ENCODE results near the gene NBPF3. TPM values are rescaled to one million over a fixed set of nuclear protein-coding genes. Genes with fewer than 3 reads are reported as not detected.
A peak's percentile ranks its signal among the peaks of the same experiment; 100 is the strongest.
"Not testable (repeated sequence)": the region's sequence is repeated elsewhere in the genome, so short reads cannot be mapped to it uniquely, and the experiment has no call there.

Gene NBPF3
- total RNA-seq, 1 experiment from 2014 or later = 21.4 TPM

DNA sequence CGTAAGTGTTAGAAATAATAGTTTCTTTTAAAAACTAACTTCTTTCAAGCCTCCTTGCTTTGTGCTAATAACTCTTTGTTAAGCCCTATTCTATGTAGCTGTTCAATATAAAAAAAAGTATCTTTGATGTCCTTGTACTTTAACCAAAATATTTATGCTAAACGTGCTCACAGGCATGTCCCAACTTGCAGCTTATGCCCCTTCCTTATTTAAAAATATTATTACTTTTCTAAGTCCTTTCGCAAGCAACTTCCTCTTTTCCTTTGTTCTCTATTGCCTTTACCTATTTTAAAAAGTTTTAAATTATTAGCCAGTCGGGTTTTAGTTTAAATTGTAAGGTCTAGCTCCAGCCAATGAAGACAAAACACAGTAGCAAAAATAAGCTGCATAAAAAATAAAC is 43.4 kb upstream of the NBPF3 start (continued):
- no peak for TF ChIP-seq NR1H2 (CRISPR knock-in tag; IDR thresholded peaks at IDR 0.05)
- TF ChIP-seq SP1 (CRISPR knock-in tag; conservative IDR thresholded peaks at IDR 0.05) = no peak
- no peak for TF ChIP-seq GRHL2 (CRISPR knock-in tag; IDR thresholded peaks at IDR 0.05; ENCODE audit: insufficient replicate concordance, severe bottlenecking)
- TF ChIP-seq, protein P1, sequence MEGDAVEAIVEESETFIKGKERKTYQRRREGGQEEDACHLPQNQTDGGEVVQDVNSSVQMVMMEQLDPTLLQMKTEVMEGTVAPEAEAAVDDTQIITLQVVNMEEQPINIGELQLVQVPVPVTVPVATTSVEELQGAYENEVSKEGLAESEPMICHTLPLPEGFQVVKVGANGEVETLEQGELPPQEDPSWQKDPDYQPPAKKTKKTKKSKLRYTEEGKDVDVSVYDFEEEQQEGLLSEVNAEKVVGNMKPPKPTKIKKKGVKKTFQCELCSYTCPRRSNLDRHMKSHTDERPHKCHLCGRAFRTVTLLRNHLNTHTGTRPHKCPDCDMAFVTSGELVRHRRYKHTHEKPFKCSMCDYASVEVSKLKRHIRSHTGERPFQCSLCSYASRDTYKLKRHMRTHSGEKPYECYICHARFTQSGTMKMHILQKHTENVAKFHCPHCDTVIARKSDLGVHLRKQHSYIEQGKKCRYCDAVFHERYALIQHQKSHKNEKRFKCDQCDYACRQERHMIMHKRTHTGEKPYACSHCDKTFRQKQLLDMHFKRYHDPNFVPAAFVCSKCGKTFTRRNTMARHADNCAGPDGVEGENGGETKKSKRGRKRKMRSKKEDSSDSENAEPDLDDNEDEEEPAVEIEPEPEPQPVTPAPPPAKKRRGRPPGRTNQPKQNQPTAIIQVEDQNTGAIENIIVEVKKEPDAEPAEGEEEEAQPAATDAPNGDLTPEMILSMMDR (IDR thresholded peaks at IDR 0.05) = no peak
- TF ChIP-seq EMX1 (CRISPR knock-in tag; IDR thresholded peaks at IDR 0.05) = no peak

DNA sequence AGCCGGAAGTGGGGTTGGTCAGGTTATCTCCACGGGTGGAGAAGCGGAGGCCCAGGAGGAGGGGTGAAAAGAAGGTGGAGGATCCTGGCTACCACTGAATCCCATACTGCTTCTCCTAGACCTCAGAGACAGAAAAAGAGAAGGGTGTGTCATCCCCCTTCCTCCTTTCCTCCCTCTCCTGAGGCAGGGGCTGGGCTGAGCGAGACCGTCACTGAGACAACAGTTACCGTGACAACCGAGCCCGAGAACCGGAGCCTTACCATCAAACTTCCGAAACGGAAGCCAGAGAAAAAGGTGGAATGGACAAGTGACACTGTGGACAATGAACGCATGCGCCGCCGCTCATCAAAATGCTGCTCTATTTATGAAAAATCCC is 42.1 kb upstream of the NBPF3 start:
- Mint-ChIP-seq H3K4me1 (peaks cover 19% of the 10 kb centered on the region), H3K27ac (no peak overlapping the region), H3K9me3 (no peaks in the 10 kb centered on the region), H3K4me3 (no peak overlapping the region), H3K36me3 (no peaks in the 10 kb centered on the region), H3K27me3 (ENCODE audit: low read depth) (peaks cover 7% of the 10 kb centered on the region)
- ATAC-seq = peak; percentile 93
- ChIA-PET CTCF (no interaction called here), POLR2A (no interaction called here)
- TF ChIP-seq, protein P2, sequence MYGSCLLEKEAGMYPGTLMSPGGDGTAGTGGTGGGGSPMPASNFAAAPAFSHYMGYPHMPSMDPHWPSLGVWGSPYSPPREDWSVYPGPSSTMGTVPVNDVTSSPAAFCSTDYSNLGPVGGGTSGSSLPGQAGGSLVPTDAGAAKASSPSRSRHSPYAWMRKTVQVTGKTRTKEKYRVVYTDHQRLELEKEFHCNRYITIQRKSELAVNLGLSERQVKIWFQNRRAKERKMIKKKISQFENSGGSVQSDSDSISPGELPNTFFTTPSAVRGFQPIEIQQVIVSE (CRISPR knock-in tag; IDR thresholded peaks at IDR 0.05; ENCODE audit: borderline replicate concordance) = no peak
- no peak for TF ChIP-seq ETV6 (CRISPR knock-in tag; IDR thresholded peaks at IDR 0.05)
- TF ChIP-seq SP1 (CRISPR knock-in tag; conservative IDR thresholded peaks at IDR 0.05) = no peak
- DNase-seq (ENCODE audit: low spot score) = peak; percentile 53

DNA sequence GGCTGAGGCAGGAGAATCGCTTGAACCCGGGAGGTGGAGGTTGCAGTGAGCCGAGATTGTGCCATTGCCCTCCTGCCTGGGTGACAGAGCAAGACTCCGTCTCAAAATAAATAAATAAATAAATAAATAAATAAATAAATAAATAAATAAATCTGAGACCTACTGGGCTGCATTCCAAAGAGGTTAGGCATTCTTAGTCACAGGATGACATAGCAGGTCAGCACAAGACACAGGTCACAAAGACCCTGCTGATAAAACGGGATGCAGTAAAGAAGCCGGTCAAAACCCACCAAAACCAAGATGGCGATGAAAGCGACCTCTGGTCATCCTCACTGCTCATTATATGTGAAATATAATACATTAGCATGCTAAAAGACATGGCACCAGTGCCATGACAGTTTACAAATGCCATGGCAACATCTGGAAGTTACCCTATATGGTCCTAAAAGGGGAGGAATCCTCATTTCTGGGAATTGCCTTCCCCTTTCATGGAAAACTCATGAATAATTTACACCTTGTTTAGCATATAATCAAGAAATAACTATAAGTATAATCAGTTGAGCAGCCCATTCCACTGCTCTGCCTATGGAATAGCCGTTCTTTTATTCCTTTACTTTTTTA is 38.1 kb upstream of the NBPF3 start:
- H3K9me3 Mint-ChIP-seq; ATAC-seq; DNase-seq (ENCODE audit: low spot score); H3K27ac Mint-ChIP-seq; POLR2A ChIA-PET; H3K4me3 Mint-ChIP-seq; H3K36me3 Mint-ChIP-seq; CTCF ChIA-PET; H3K4me1 Mint-ChIP-seq: not testable (repeated sequence)
- peaks cover 17% of the 10 kb centered on the region for H3K27me3 Mint-ChIP-seq (ENCODE audit: low read depth)

DNA sequence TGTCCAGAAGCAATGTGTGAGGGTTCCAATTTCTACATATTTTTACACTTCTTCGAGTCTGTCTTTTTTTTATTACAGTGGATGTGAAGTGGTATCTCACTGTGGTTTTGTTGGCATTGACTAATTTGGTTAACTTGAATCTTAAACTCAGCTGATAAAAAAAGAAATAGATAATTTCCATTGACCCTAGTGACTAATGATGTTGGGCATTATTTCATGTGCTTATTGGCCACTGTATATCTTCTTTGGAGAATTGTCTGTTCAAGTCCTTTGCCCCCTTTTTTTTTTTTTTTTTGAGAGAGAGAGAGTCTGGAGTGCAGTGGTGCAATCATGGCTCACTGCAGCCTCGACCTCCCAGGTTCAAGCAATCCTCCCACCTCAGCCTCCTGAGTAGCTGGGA is 33.3 kb upstream of the NBPF3 start:
- ATAC-seq (no peak), DNase-seq (ENCODE audit: low spot score) (no peak)
- POLR2A ChIA-PET = no interaction called here
- Mint-ChIP-seq H3K27me3 (ENCODE audit: low read depth) (peaks cover 44% of the 10 kb centered on the region), H3K4me1 (peaks cover 5% of the 10 kb centered on the region), H3K4me3 (no peak overlapping the region), H3K27ac (no peak overlapping the region), H3K36me3 (no peaks in the 10 kb centered on the region), H3K9me3 (no peaks in the 10 kb centered on the region)
- no peak for TF ChIP-seq FOXJ3 (CRISPR knock-in tag; IDR thresholded peaks at IDR 0.05; ENCODE audit: borderline replicate concordance)
- no peak for TF ChIP-seq JAZF1 (CRISPR knock-in tag; IDR thresholded peaks at IDR 0.05)
- CTCF ChIA-PET = interaction anchor here (0.7 kb wide), 1 partner anchor 36 kb away, joined by 5 read pairs; no protein-coding TSS in a partner anchor

DNA sequence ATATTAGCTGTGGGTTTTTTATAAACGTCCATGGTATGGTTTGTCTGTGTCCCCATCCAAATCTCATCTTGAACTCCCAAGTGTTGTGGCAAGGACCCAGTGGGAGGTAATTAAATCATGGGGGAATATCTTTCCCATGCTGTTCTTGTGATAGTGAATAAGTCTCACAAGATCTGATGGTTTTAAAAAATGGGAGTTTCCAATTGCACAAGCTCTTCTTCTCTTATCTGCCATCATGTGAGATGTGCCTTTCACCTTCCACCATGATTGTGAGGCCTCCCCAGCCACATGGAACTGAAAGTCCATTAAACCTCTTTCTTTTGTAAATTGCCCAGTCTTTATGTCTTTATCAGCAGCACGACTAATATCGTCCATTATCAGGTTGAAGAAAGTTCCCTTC is 30.0 kb upstream of the NBPF3 start:
- ATAC-seq; POLR2A ChIA-PET; H3K9me3 Mint-ChIP-seq; H3K27ac Mint-ChIP-seq; H3K4me3 Mint-ChIP-seq; H3K36me3 Mint-ChIP-seq; H3K4me1 Mint-ChIP-seq; DNase-seq (ENCODE audit: low spot score): not testable (repeated sequence)
- H3K27me3 Mint-ChIP-seq (ENCODE audit: low read depth) = peaks cover 73% of the 10 kb centered on the region
- CTCF ChIA-PET = interaction anchor here (1.2 to 1.5 kb wide), 2 partner anchors 39 to 81 kb away, joined by 3 read pairs; no protein-coding TSS in a partner anchor

DNA sequence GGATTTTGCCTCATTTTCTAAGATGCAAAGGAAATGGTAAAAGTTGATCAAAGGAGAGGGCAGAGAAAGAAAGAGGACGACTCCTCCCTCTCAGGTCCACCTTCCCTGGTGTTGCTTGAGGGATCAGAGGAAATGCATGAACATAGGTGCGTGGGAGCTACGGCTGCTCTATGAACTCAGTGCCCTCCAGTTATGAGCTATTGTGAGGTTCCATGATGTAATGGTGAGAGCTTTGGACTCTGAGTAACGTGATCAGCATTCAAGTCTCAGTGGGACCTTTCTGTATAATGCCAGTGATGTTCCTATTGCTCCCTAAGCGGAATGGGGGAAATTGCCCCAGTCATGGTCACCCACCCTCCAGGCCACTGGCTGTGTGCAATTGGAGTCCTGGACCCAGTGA is 25.9 kb upstream of the NBPF3 start:
- Mint-ChIP-seq H3K9me3 (no peaks in the 10 kb centered on the region), H3K27me3 (ENCODE audit: low read depth) (peaks cover 85% of the 10 kb centered on the region), H3K27ac (no peak overlapping the region), H3K36me3 (no peaks in the 10 kb centered on the region), H3K4me1 (peaks cover 9% of the 10 kb centered on the region), H3K4me3 (no peak overlapping the region)
- DNase-seq (ENCODE audit: low spot score) (no peak), ATAC-seq (no peak)
- POLR2A ChIA-PET = no interaction called here
- CTCF ChIA-PET = interaction anchor here (1.3 kb wide), 1 partner anchor 169 kb away, joined by 3 read pairs; no protein-coding TSS in a partner anchor
- TF ChIP-seq ETV6 (CRISPR knock-in tag; IDR thresholded peaks at IDR 0.05) = no peak
- TF ChIP-seq, protein P3, sequence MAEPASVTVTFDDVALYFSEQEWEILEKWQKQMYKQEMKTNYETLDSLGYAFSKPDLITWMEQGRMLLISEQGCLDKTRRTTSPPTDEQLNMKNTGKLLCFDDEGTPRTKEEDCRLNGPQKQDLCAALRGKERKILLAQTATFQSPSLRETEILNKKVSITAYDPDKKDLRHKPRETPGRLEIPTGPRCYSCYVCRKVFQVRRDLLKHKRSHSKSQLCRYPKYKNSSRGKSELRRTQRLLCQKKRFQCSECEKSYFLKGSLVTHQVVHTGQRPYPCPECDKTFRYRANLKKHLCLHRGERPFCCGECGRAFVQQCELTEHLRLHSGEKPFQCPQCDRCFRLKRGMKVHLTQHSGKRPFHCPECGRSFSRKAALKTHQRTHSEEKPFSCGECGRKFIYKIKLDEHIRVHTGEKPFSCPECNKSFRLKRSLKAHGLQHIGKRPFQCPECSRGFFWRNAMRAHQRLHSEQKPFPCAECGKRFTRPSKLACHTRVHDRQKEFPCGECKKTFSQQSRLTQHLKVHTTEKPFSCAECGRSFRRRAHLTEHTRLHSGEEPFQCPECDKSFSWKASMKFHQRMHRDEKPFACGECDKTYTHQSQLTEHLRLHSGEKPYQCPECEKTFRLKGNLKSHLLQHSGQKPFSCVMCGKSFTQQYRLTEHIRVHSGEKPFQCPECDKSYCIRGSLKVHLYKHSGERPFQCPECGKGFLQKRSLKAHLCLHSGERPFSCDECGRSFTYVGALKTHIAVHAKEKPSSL (CRISPR knock-in tag; conservative IDR thresholded peaks at IDR 0.05) = no peak
- no peak for TF ChIP-seq ELF4 (CRISPR knock-in tag; IDR thresholded peaks at IDR 0.05; ENCODE audit: low read depth)
- no peak for TF ChIP-seq EMX1 (CRISPR knock-in tag; IDR thresholded peaks at IDR 0.05)
- TF ChIP-seq, protein P4, sequence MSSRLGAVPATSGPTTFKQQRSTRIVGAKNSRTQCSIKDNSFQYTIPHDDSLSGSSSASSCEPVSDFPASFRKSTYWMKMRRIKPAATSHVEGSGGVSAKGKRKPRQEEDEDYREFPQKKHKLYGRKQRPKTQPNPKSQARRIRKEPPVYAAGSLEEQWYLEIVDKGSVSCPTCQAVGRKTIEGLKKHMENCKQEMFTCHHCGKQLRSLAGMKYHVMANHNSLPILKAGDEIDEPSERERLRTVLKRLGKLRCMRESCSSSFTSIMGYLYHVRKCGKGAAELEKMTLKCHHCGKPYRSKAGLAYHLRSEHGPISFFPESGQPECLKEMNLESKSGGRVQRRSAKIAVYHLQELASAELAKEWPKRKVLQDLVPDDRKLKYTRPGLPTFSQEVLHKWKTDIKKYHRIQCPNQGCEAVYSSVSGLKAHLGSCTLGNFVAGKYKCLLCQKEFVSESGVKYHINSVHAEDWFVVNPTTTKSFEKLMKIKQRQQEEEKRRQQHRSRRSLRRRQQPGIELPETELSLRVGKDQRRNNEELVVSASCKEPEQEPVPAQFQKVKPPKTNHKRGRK (CRISPR knock-in tag; IDR thresholded peaks at IDR 0.05; ENCODE audit: borderline replicate concordance) = no peak

DNA sequence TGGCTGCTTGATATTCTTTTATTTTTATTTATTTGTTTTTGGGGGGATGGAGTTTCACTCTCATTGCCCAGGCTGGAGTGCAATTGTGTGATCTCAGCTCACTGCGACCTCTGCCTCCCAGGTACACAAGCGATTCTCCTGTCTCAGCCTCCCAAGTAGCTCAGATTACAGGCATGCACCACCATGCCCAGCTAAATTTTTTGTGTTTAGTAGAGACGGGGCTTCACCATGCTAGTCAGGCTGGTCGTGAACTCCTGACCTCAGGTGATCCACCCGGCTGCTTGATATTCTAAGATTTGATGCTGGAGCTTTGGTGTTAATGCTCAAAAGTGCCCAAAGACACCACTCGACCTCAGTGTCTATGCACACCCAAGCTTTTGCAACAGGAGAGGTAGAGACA is 19.6 kb upstream of the NBPF3 start:
- H3K36me3 Mint-ChIP-seq, POLR2A ChIA-PET: not testable (repeated sequence)

More for the DNA sequence above, 19.6 kb upstream of the NBPF3 start:
- H3K27me3 Mint-ChIP-seq (ENCODE audit: low read depth) = peaks cover 54% of the 10 kb centered on the region
- CTCF ChIA-PET; H3K4me3 Mint-ChIP-seq; H3K27ac Mint-ChIP-seq; ATAC-seq; H3K9me3 Mint-ChIP-seq; DNase-seq (ENCODE audit: low spot score); H3K4me1 Mint-ChIP-seq: not testable (repeated sequence)

All from WTC11 (cell line).